ENCODE data around the gene CHKA. TPM values are rescaled to one million over a fixed set of nuclear protein-coding genes. Genes with fewer than 3 reads are reported as not detected.

CHKA gene
- total RNA-seq, 4 donors from 2014 or later = 7.8 to 21.4 (median 15.3) TPM

GRCh38 chr11:68048681-68049508 is 72.3 kb downstream of the CHKA start:
- Histone ChIP-seq H3K4me1 (peaks cover 2% of the 10 kb centered on the region), H3K27ac (no peak overlapping the region), H3K36me3 (peaks cover 77% of the 10 kb centered on the region), H3K9me3 (no peaks in the 10 kb centered on the region), H3K4me3 (no peak overlapping the region), H3K27me3 (no peaks in the 10 kb centered on the region)
- 89% methylated on average over 25 of the region's 35 CpGs for WGBS
- TF ChIP-seq POLR2AphosphoS5 (IDR thresholded peaks at IDR 0.05) (no peak), POLR2A (IDR thresholded peaks at IDR 0.05) (no peak), EP300 (IDR thresholded peaks at IDR 0.05) (no peak), CTCF (IDR thresholded peaks at IDR 0.05) (no peak)
- peak in 1 of 2 donors; percentile 59 for DNase-seq (ENCODE audit: low spot score in 2 of 2)

GRCh38 chr11:68047437-68048290 is 73.5 kb downstream of the CHKA start:
- no peak for TF ChIP-seq EP300 (IDR thresholded peaks at IDR 0.05)
- no peak for TF ChIP-seq CTCF (IDR thresholded peaks at IDR 0.05)
- no peak for TF ChIP-seq POLR2AphosphoS5 (IDR thresholded peaks at IDR 0.05)
- no peak for TF ChIP-seq POLR2A (IDR thresholded peaks at IDR 0.05)
- Histone ChIP-seq H3K4me3 (no peak overlapping the region), H3K4me1 (peaks cover 12% of the 10 kb centered on the region), H3K27me3 (no peaks in the 10 kb centered on the region), H3K36me3 (peaks cover 82% of the 10 kb centered on the region), H3K9me3 (no peaks in the 10 kb centered on the region), H3K27ac (no peak overlapping the region)
- WGBS = 82% methylated on average over 31 of the region's 37 CpGs
- peak in 1 of 2 donors; percentile 57 for DNase-seq (ENCODE audit: low spot score in 2 of 2)

- Histone ChIP-seq H3K4me1 (peaks cover 40% of the 10 kb centered on the region), H3K27me3 (no peaks in the 10 kb centered on the region), H3K4me3 (no peak overlapping the region), H3K27ac (no peak overlapping the region), H3K36me3 (peaks cover 69% of the 10 kb centered on the region), H3K9me3 (no peaks in the 10 kb centered on the region)
- TF ChIP-seq POLR2AphosphoS5 (IDR thresholded peaks at IDR 0.05) = no peak
- no peak for TF ChIP-seq EP300 (IDR thresholded peaks at IDR 0.05)
- no peak for TF ChIP-seq POLR2A (IDR thresholded peaks at IDR 0.05)
- no peak for TF ChIP-seq CTCF (IDR thresholded peaks at IDR 0.05)
- DNase-seq (ENCODE audit: low spot score in 2 of 2) = peak in 1 of 2 donors; percentile 57
- 97% methylated on average over 6 of the region's 18 CpGs for WGBS
Measured at GRCh38 chr11:68044898-68045351, 76.3 kb downstream of the CHKA start.

- Histone ChIP-seq H3K27me3 (no peaks in the 10 kb centered on the region), H3K36me3 (peaks cover 63% of the 10 kb centered on the region), H3K27ac (no peak overlapping the region), H3K4me3 (peak overlapping the region; percentile 5), H3K9me3 (no peaks in the 10 kb centered on the region), H3K4me1 (peaks cover 46% of the 10 kb centered on the region)
- TF ChIP-seq POLR2AphosphoS5 (IDR thresholded peaks at IDR 0.05) = no peak
- TF ChIP-seq CTCF (IDR thresholded peaks at IDR 0.05) = no peak
- no peak for TF ChIP-seq POLR2A (IDR thresholded peaks at IDR 0.05)
- no peak for TF ChIP-seq EP300 (IDR thresholded peaks at IDR 0.05)
- DNase-seq (ENCODE audit: low spot score in 2 of 2) = peak; percentile 55 to 67
- 83% methylated on average over 12 of the region's 24 CpGs for WGBS
Measured at GRCh38 chr11:68044145-68044813, 76.9 kb downstream of the CHKA start.

Data from suprapubic skin (tissue), 4 donors.